Measurements from ENCODE around the gene F12.

DNA sequence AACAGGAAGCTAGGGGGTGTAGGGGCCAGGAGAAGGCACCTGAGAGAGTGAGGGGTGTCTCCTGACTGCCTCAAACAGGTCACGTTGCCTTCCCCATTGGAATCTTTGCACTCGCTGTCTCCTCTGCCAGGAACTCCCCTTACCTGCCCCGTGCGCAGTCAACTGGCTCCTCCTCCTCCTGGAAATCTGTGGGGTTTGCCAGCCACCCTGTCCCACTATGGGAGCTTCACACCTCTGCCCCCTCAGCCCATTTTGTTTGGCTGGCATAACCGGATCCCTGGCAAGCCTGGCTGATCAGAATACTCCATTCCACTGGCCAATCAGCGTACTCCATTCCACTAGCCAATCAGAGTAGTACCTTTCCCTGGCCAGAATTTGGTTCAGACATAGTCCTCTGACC lies 35.6 kb downstream of the F12 start:
- TF ChIP-seq, protein P1, sequence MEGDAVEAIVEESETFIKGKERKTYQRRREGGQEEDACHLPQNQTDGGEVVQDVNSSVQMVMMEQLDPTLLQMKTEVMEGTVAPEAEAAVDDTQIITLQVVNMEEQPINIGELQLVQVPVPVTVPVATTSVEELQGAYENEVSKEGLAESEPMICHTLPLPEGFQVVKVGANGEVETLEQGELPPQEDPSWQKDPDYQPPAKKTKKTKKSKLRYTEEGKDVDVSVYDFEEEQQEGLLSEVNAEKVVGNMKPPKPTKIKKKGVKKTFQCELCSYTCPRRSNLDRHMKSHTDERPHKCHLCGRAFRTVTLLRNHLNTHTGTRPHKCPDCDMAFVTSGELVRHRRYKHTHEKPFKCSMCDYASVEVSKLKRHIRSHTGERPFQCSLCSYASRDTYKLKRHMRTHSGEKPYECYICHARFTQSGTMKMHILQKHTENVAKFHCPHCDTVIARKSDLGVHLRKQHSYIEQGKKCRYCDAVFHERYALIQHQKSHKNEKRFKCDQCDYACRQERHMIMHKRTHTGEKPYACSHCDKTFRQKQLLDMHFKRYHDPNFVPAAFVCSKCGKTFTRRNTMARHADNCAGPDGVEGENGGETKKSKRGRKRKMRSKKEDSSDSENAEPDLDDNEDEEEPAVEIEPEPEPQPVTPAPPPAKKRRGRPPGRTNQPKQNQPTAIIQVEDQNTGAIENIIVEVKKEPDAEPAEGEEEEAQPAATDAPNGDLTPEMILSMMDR (IDR thresholded peaks at IDR 0.05) = no peak
- TF ChIP-seq POLR2A (IDR thresholded peaks at IDR 0.05) = no peak
